MCF 10A (cell line): ENCODE data around the gene KLHDC7B. TPM values are rescaled to one million over a fixed set of nuclear protein-coding genes. Genes with fewer than 3 reads are reported as not detected.
A peak's percentile ranks its signal among the peaks of the same experiment; 100 is the strongest.

Source experiments
- BruUV-seq: library from RNA; stranded (reverse); fragments of 400-500 nt; replicated peaks from 2 replicates; lab custom pipeline; 2021; lab: Mats Ljungman, UMichigan
- CTCF ChIA-PET: fragments of 300-600 bp; sonication (Branson Sonifier 250); formaldehyde crosslinking; extraction: SDS; loops from one replicate; lab custom pipeline; 2021; ENCODE audit warnings: antibody characterized with exemption, inconsistent platforms; lab: Yijun Ruan, JAX
- POLR2A ChIA-PET: fragments of 300-600, 350-650 bp; sonication (Branson Sonifier 250); formaldehyde crosslinking; extraction: SDS; loops from one replicate; lab custom pipeline; 2020; ENCODE audit warnings: antibody characterized with exemption, inconsistent platforms; lab: Yijun Ruan, JAX
- DNase-seq: peaks from one replicate; pipeline ENCODE4 v3.0.0-alpha.2; 2018; ENCODE audit not compliant: unreplicated experiment
- H3K27ac Mint-ChIP-seq: one replicate; pipeline ENCODE4 v1.8.0; 2022; ENCODE audit warnings: mild to moderate bottlenecking, low read depth, mixed read lengths; ENCODE audit not compliant: unreplicated experiment
- H3K27me3 Mint-ChIP-seq: one replicate; pipeline ENCODE4 v1.8.0; 2022; ENCODE audit warnings: mixed read lengths; ENCODE audit not compliant: insufficient read depth, unreplicated experiment
- H3K36me3 Mint-ChIP-seq: one replicate; pipeline ENCODE4 v1.8.0; 2022; ENCODE audit warnings: mild to moderate bottlenecking, moderate library complexity, mixed read lengths; ENCODE audit not compliant: insufficient read depth, unreplicated experiment
- H3K4me1 Mint-ChIP-seq: one replicate; pipeline ENCODE4 v1.8.0; 2022; ENCODE audit warnings: mixed read lengths; ENCODE audit not compliant: insufficient read depth, unreplicated experiment
- H3K4me3 Mint-ChIP-seq: one replicate; pipeline ENCODE4 v1.8.0; 2022; ENCODE audit warnings: mild to moderate bottlenecking, moderate library complexity, mixed read lengths; ENCODE audit not compliant: unreplicated experiment
- H3K9me3 Mint-ChIP-seq: one replicate; pipeline ENCODE4 v1.8.0; 2022; ENCODE audit warnings: mixed read lengths; ENCODE audit not compliant: unreplicated experiment
- intact Hi-C: fragments of 100-400 bp; cut with micrococcal nuclease; formaldehyde crosslinking; loops from 2 replicates; pipeline ENCODE4 v1.14.1; 2022
- total RNA-seq: library from RNA; stranded (reverse); gene quantifications from 2 replicates; pipeline ENCODE4 v1.2.3, GENCODE V29; 2022
- TF ChIP-seq, protein P1 (sequence below): fragments of 200-600 bp; IDR thresholded peaks from one replicate; pipeline ENCODE4 v1.8.0; 2022; ENCODE audit warnings: antibody characterized with exemption, mild to moderate bottlenecking; ENCODE audit not compliant: unreplicated experiment

KLHDC7B gene
- total RNA-seq, 1 experiment from 2014 or later, result 0.98 TPM

GRCh38 chr22:50574383-50574755, 28.7 kb downstream of the KLHDC7B start:
- H3K9me3 Mint-ChIP-seq, result no peaks in the 10 kb centered on the region
- no peak overlapping the region for H3K4me3 Mint-ChIP-seq
- H3K27ac Mint-ChIP-seq, result no peak overlapping the region
- DNase-seq, result no peak
- ChIA-PET CTCF (interaction anchor here (0.8 to 2.2 kb wide), 4 partner anchors 11 to 117 kb away, joined by 3 to 13 read pairs (median 4); partner anchors contain the start of gene SYCE3), POLR2A (interaction anchor here (2.2 to 5.4 kb wide), 2 partner anchors 11 to 47 kb away, joined by 8 to 35 read pairs; partner anchors contain the start of gene SYCE3)
- peaks cover 51% of the 10 kb centered on the region for H3K36me3 Mint-ChIP-seq
- no peaks in the 10 kb centered on the region for H3K4me1 Mint-ChIP-seq
- no TSS peak for BruUV-seq
- intact Hi-C loops, result no loop called here
- H3K27me3 Mint-ChIP-seq, result no peaks in the 10 kb centered on the region
- TF ChIP-seq, protein P1, sequence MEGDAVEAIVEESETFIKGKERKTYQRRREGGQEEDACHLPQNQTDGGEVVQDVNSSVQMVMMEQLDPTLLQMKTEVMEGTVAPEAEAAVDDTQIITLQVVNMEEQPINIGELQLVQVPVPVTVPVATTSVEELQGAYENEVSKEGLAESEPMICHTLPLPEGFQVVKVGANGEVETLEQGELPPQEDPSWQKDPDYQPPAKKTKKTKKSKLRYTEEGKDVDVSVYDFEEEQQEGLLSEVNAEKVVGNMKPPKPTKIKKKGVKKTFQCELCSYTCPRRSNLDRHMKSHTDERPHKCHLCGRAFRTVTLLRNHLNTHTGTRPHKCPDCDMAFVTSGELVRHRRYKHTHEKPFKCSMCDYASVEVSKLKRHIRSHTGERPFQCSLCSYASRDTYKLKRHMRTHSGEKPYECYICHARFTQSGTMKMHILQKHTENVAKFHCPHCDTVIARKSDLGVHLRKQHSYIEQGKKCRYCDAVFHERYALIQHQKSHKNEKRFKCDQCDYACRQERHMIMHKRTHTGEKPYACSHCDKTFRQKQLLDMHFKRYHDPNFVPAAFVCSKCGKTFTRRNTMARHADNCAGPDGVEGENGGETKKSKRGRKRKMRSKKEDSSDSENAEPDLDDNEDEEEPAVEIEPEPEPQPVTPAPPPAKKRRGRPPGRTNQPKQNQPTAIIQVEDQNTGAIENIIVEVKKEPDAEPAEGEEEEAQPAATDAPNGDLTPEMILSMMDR, result no peak

GRCh38 chr22:50575426-50575941, 29.8 kb downstream of the KLHDC7B start:
- no peaks in the 10 kb centered on the region for H3K27me3 Mint-ChIP-seq
- CTCF ChIA-PET, result interaction anchor here (1.1 to 2.2 kb wide), 2 partner anchors 46 to 116 kb away, joined by 4 to 13 read pairs; no protein-coding TSS in a partner anchor

GRCh38 chr22:50576070-50576469, 30.4 kb downstream of the KLHDC7B start:
- no TSS peak for BruUV-seq
- no peaks in the 10 kb centered on the region for H3K27me3 Mint-ChIP-seq
- POLR2A ChIA-PET, result interaction anchor here (2.2 to 5.4 kb wide), 2 partner anchors 12 to 45 kb away, joined by 8 to 35 read pairs; partner anchors contain the start of gene SYCE3
- DNase-seq, result peak; percentile 62
- TF ChIP-seq, protein P1, result peak; percentile 12
- H3K4me1 Mint-ChIP-seq, result no peaks in the 10 kb centered on the region
- H3K9me3 Mint-ChIP-seq, result no peaks in the 10 kb centered on the region
- CTCF ChIA-PET, result interaction anchor here (0.6 to 2.2 kb wide), 2 partner anchors 45 to 111 kb away, joined by 3 to 13 read pairs; no protein-coding TSS in a partner anchor
- no peak overlapping the region for H3K27ac Mint-ChIP-seq
- peaks cover 39% of the 10 kb centered on the region for H3K36me3 Mint-ChIP-seq
- intact Hi-C loops, result no loop called here
- no peak overlapping the region for H3K4me3 Mint-ChIP-seq

More at GRCh38 chr22:50575426-50575941, 29.8 kb downstream of the KLHDC7B start:
- intact Hi-C loops, result no loop called here
- Mint-ChIP-seq H3K27ac (no peak overlapping the region), H3K4me3 (no peak overlapping the region), H3K36me3 (peaks cover 45% of the 10 kb centered on the region), H3K9me3 (no peaks in the 10 kb centered on the region), H3K4me1 (no peaks in the 10 kb centered on the region)
- BruUV-seq, result no TSS peak
- DNase-seq, result no peak
- TF ChIP-seq, protein P1, result no peak
- POLR2A ChIA-PET, result interaction anchor here (0.6 to 5.4 kb wide), 5 partner anchors 9 to 68 kb away, joined by 3 to 35 read pairs (median 4); partner anchors contain the start of genes LMF2 and SYCE3

- DNase-seq, result no peak
- ChIA-PET POLR2A (interaction anchor here (0.6 to 5.4 kb wide), 2 partner anchors 13 to 283 kb away, joined by 3 to 35 read pairs; partner anchors contain the start of gene SYCE3), CTCF (no interaction called here)
- Mint-ChIP-seq H3K9me3 (no peaks in the 10 kb centered on the region), H3K27me3 (no peaks in the 10 kb centered on the region), H3K36me3 (peaks cover 35% of the 10 kb centered on the region), H3K4me3 (no peak overlapping the region), H3K27ac (no peak overlapping the region), H3K4me1 (no peaks in the 10 kb centered on the region)
- intact Hi-C loops, result no loop called here
- TF ChIP-seq, protein P1, result no peak
- BruUV-seq, result no TSS peak
These were observed 31.4 kb downstream of the KLHDC7B start for GRCh38 chr22:50576806-50577696.
